ENCODE measurements around the gene NAA16.
A peak's percentile ranks its signal among the peaks of the same experiment; 100 is the strongest.

Gene NAA16

GRCh38 chr13:41361491-41361890 is 50.4 kb downstream of the NAA16 start:
- H3K4me1 Mint-ChIP-seq (ENCODE audit: low read depth) = peaks cover 15% of the 10 kb centered on the region
- H3K9me3 Mint-ChIP-seq = no peaks in the 10 kb centered on the region
- H3K27me3 Mint-ChIP-seq (ENCODE audit: low read depth) = no peaks in the 10 kb centered on the region
- no peak overlapping the region for H3K4me3 Mint-ChIP-seq
- peaks cover 48% of the 10 kb centered on the region for H3K36me3 Mint-ChIP-seq (ENCODE audit: low read depth)
- no peak overlapping the region for H3K27ac Mint-ChIP-seq

DNA sequence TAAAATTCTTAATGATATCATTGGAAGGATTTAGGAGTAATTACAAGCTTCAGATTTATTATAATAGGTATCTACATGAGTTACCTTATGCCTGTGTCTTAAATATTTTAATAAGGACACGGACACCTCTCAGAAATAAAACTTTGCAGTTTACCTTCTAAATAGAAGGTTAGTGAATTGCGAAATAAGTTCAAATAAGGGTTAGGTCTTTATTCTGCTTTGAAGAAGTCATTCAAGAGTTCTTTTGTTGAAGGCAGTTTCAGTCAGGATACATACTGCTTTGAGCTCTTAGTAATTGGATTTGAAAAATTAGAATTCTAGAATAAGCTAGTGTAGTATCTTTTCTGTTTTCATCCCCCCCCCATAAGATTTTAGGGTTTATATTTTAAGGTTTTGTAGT is 53.0 kb downstream of the NAA16 start:
- H3K27me3 Mint-ChIP-seq (ENCODE audit: low read depth) = no peaks in the 10 kb centered on the region
- peaks cover 55% of the 10 kb centered on the region for H3K36me3 Mint-ChIP-seq (ENCODE audit: low read depth)
- no peak overlapping the region for H3K4me3 Mint-ChIP-seq
- no peak overlapping the region for H3K27ac Mint-ChIP-seq
- H3K4me1 Mint-ChIP-seq (ENCODE audit: low read depth) = peaks cover 2% of the 10 kb centered on the region
- no peaks in the 10 kb centered on the region for H3K9me3 Mint-ChIP-seq

GRCh38 chr13:41365631-41366030 is 54.6 kb downstream of the NAA16 start:
- no peak overlapping the region for H3K4me3 Mint-ChIP-seq
- H3K9me3 Mint-ChIP-seq = no peaks in the 10 kb centered on the region
- H3K27ac Mint-ChIP-seq = no peak overlapping the region
- no peaks in the 10 kb centered on the region for H3K27me3 Mint-ChIP-seq (ENCODE audit: low read depth)
- H3K4me1 Mint-ChIP-seq (ENCODE audit: low read depth) = no peaks in the 10 kb centered on the region
- peaks cover 62% of the 10 kb centered on the region for H3K36me3 Mint-ChIP-seq (ENCODE audit: low read depth)

GRCh38 chr13:41370736-41371135 is 59.7 kb downstream of the NAA16 start:
- no peaks in the 10 kb centered on the region for H3K4me1 Mint-ChIP-seq (ENCODE audit: low read depth)
- H3K4me3 Mint-ChIP-seq = no peak overlapping the region
- peaks cover 54% of the 10 kb centered on the region for H3K36me3 Mint-ChIP-seq (ENCODE audit: low read depth)
- H3K9me3 Mint-ChIP-seq = no peaks in the 10 kb centered on the region
- H3K27me3 Mint-ChIP-seq (ENCODE audit: low read depth) = no peaks in the 10 kb centered on the region
- H3K27ac Mint-ChIP-seq = no peak overlapping the region

- no peaks in the 10 kb centered on the region for H3K4me1 Mint-ChIP-seq (ENCODE audit: low read depth)
- H3K27me3 Mint-ChIP-seq (ENCODE audit: low read depth) = no peaks in the 10 kb centered on the region
- H3K4me3 Mint-ChIP-seq = no peak overlapping the region
- no peaks in the 10 kb centered on the region for H3K9me3 Mint-ChIP-seq
- H3K36me3 Mint-ChIP-seq (ENCODE audit: low read depth) = peaks cover 25% of the 10 kb centered on the region
- H3K27ac Mint-ChIP-seq = no peak overlapping the region
Measured at GRCh38 chr13:41377446-41377845, 66.4 kb downstream of the NAA16 start.

DNA sequence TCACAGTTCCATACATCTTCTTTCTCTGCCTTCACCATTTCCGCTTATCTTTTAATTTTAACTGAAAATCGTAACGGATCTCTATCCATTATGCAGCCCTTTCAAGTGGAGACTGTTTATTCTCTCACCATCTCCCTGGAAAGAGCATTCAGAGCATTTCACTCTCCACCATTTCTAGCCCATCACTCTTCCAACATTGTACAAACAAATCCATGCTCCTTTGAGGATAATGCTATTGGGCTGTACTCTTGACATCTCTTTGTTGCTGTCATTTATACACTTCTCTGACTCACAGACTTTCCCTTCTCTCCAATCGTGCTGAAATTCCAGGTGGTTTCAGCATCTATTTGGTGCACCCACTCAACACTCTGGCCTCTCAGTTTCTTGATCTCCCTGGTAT is 71.4 kb downstream of the NAA16 start:
- Mint-ChIP-seq H3K9me3 (no peaks in the 10 kb centered on the region), H3K36me3 (ENCODE audit: low read depth) (peaks cover 2% of the 10 kb centered on the region), H3K27me3 (ENCODE audit: low read depth) (no peaks in the 10 kb centered on the region), H3K4me1 (ENCODE audit: low read depth) (peaks cover 2% of the 10 kb centered on the region), H3K27ac (no peak overlapping the region), H3K4me3 (no peak overlapping the region)

DNA sequence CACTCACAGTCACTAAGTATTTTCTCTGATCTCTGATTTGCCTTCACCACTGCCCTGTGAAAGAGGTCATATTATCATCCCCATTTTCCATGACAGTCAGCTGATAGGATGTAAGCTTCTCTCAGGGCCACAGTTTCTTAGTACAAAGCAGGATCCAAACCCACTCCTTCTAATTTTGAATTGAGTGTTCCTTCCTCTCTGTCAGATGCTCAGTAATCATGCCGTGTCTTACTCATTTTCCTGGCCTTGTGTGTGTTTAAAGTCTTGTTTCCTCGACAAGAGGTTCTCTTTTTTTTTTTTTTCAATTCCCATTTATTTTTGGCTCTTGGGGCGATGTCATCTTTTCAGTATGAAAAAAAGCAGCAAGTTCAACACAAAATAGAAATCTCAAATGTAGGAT is 72.3 kb downstream of the NAA16 start:
- H3K36me3 Mint-ChIP-seq (ENCODE audit: low read depth) = no peaks in the 10 kb centered on the region
- H3K27me3 Mint-ChIP-seq (ENCODE audit: low read depth) = no peaks in the 10 kb centered on the region
- no peak overlapping the region for H3K4me3 Mint-ChIP-seq
- peaks cover 2% of the 10 kb centered on the region for H3K4me1 Mint-ChIP-seq (ENCODE audit: low read depth)
- H3K27ac Mint-ChIP-seq = no peak overlapping the region
- no peaks in the 10 kb centered on the region for H3K9me3 Mint-ChIP-seq

- Mint-ChIP-seq H3K27ac (no peak overlapping the region), H3K4me3 (no peak overlapping the region), H3K36me3 (ENCODE audit: low read depth) (no peaks in the 10 kb centered on the region), H3K4me1 (ENCODE audit: low read depth) (peaks cover 2% of the 10 kb centered on the region), H3K27me3 (ENCODE audit: low read depth) (peaks cover 3% of the 10 kb centered on the region), H3K9me3 (no peaks in the 10 kb centered on the region)
Measured at GRCh38 chr13:41384749-41385503, 73.9 kb downstream of the NAA16 start.

DNA sequence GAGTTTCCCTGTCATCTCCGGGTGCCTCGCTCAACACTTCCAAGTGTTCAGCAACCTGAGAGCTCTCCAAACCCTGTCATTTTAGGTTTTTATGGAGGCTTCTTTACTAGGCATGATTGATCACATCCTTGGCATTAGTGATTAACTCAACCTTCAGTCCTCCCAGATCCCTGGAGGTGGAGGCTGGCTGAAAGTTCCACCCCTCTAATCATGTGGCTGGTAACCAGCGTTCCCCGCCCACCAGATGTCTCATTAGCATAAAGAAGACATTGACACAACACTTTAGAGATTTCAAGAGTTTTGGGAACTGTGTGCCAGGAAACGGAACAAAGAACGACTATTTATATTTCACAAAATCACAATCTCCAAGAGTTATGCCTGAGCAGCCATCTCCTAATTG is 75.1 kb downstream of the NAA16 start:
- H3K4me3 Mint-ChIP-seq = no peak overlapping the region
- H3K9me3 Mint-ChIP-seq = no peaks in the 10 kb centered on the region
- H3K36me3 Mint-ChIP-seq (ENCODE audit: low read depth) = no peaks in the 10 kb centered on the region
- no peak overlapping the region for H3K27ac Mint-ChIP-seq
- H3K4me1 Mint-ChIP-seq (ENCODE audit: low read depth) = peaks cover 2% of the 10 kb centered on the region
- peaks cover 3% of the 10 kb centered on the region for H3K27me3 Mint-ChIP-seq (ENCODE audit: low read depth)

GRCh38 chr13:41387576-41387975 is 76.5 kb downstream of the NAA16 start:
- Mint-ChIP-seq H3K4me3 (no peak overlapping the region), H3K9me3 (no peaks in the 10 kb centered on the region), H3K27ac (no peak overlapping the region), H3K27me3 (ENCODE audit: low read depth) (peaks cover 6% of the 10 kb centered on the region), H3K36me3 (ENCODE audit: low read depth) (no peaks in the 10 kb centered on the region), H3K4me1 (ENCODE audit: low read depth) (peaks cover 2% of the 10 kb centered on the region)

DNA sequence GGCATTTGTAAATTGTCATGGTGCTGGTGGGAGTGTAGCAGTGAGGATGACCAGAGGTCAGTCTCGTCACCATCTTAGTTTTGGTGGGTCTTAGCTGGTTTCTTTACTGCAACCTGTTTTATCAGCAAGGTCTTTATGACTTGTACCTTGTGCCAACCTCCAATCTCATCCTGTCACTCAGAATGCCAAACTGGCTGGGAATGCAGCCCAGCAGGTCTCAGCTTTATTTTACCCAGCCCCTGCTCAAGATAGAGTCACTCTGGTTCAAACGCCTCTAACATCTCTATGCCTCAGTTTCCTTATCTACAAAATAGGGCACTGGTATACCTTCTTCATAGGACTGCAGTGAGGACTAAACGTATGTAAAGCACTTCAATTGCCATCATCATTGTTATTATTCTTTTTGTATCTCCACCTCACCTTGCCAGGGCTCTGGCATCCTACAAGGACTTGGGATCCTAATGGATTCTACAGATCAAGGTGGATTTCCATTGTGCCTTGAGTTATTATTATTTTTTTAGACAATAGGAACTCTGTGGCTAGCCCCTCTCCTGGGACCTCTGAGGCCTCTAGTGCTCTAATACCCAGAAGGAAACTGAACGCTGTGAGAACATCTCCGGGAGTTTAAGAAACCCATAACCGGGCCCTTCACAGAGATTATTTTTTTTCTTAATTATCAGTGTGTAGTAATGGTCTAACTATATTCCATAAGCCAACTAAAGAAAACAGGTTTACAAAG is 77.2 kb downstream of the NAA16 start:
- Mint-ChIP-seq H3K4me1 (ENCODE audit: low read depth) (peaks cover 2% of the 10 kb centered on the region), H3K27me3 (ENCODE audit: low read depth) (peaks cover 6% of the 10 kb centered on the region), H3K9me3 (no peaks in the 10 kb centered on the region), H3K27ac (no peak overlapping the region), H3K4me3 (no peak overlapping the region), H3K36me3 (ENCODE audit: low read depth) (no peaks in the 10 kb centered on the region)

- H3K27me3 Mint-ChIP-seq (ENCODE audit: low read depth) = peaks cover 6% of the 10 kb centered on the region
- H3K27ac Mint-ChIP-seq = no peak overlapping the region
- H3K4me3 Mint-ChIP-seq = no peak overlapping the region
- no peaks in the 10 kb centered on the region for H3K36me3 Mint-ChIP-seq (ENCODE audit: low read depth)
- no peaks in the 10 kb centered on the region for H3K4me1 Mint-ChIP-seq (ENCODE audit: low read depth)
- H3K9me3 Mint-ChIP-seq = no peaks in the 10 kb centered on the region
Measured at GRCh38 chr13:41389580-41389979, 78.5 kb downstream of the NAA16 start.

DNA sequence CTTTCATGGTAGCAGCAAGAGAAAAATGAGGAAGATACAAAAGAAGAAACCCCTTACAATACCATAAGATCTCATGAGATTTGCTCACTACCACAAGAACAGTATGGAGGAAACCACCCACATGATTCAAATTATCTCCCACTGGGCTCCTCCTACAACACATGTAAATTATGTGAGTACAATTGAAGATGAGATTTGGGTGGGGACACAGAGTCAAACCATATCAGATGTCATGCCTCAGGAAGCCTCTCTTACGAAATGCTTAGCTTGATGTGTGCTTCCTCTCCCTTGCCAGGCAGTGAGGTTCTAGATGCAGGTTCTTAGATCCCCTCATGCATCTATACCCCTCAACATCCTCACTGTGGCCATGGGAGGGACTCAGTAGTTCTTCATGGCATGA is 83.1 kb downstream of the NAA16 start:
- no peak overlapping the region for H3K27ac Mint-ChIP-seq
- no peaks in the 10 kb centered on the region for H3K36me3 Mint-ChIP-seq (ENCODE audit: low read depth)
- no peaks in the 10 kb centered on the region for H3K4me1 Mint-ChIP-seq (ENCODE audit: low read depth)
- no peaks in the 10 kb centered on the region for H3K9me3 Mint-ChIP-seq
- H3K4me3 Mint-ChIP-seq = no peak overlapping the region
- H3K27me3 Mint-ChIP-seq (ENCODE audit: low read depth) = peaks cover 3% of the 10 kb centered on the region

DNA sequence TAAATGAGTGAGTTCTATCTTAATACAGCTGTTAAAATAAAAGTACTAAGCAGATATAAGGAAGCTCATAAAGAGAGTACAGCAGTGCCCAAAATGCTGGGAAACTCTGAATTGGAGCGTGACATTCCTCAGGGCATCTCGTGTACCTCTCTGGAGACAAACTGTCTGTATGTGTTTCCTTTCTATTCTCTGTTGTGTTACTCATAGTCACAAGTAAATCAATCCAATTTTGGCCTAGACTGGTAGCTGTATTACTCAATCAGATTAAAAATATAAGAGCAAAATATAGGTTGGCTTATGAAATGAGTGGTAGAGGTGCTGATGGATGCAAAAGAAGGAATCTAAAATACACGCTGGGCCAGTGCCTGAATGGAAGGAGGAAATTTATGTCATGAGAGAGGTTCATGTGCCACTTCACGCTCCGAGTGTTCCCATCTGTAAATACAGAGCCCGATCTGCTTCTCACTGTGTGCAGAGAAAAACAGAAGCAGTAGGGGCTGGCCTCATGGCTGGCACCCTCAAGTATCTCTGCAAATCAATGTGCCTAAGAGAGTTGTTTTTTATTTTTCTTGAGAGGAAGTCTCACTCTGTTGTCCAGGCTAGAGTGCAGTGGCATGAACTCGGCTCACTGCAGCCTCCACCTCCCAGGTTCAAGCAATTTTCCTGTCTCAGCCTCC is 87.6 kb downstream of the NAA16 start:
- Mint-ChIP-seq H3K27me3 (ENCODE audit: low read depth) (no peaks in the 10 kb centered on the region), H3K4me1 (ENCODE audit: low read depth) (no peaks in the 10 kb centered on the region), H3K4me3 (no peak overlapping the region), H3K27ac (peak overlapping the region; percentile 67), H3K36me3 (ENCODE audit: low read depth) (no peaks in the 10 kb centered on the region), H3K9me3 (no peaks in the 10 kb centered on the region)

DNA sequence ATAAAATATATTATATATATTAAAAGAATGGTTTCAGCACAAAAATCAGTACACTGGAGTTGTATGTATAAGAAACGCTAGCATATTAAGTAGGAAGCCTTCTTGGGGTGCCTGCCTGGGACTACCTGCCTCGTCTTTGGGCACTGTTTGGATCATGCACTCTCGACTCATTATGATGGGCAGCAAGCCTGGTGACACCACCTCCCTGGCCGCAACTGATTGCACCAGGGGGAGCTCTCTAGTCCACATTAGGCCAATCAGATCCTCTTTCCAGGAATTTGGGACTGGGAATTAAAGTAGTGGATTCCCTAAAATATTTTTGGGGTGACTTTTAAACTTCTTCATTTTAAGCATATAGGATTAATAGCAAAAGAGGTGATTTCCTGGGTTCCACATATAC is 90.3 kb downstream of the NAA16 start:
- Mint-ChIP-seq H3K36me3 (ENCODE audit: low read depth) (no peaks in the 10 kb centered on the region), H3K9me3 (no peaks in the 10 kb centered on the region), H3K27ac (no peak overlapping the region), H3K27me3 (ENCODE audit: low read depth) (peaks cover 4% of the 10 kb centered on the region), H3K4me3 (no peak overlapping the region), H3K4me1 (ENCODE audit: low read depth) (no peaks in the 10 kb centered on the region)
